ENCODE measurements around the gene GMDS. TPM values are rescaled to one million over a fixed set of nuclear protein-coding genes. Genes with fewer than 3 reads are reported as not detected.

Gene GMDS
- total and polyA plus RNA-seq, 5 donors: 8.1 to 13.5 (median 12.6) TPM

- 55% methylated on average over 60 of the region's 60 CpGs for WGBS
Measured at GRCh38 chr6:1601158-1602048, 644.0 kb downstream of the GMDS start.

GRCh38 chr6:1600764-1601157 is 644.6 kb downstream of the GMDS start:
- no peak for ATAC-seq
- no peaks in the 10 kb centered on the region for H3K4me1 ChIP-seq (ENCODE audit: control insufficient read depth, insufficient read depth, low read length)
- no peak overlapping the region for H3K4me3 ChIP-seq (ENCODE audit: low read length)
- WGBS: 80% methylated on average over 15 of the region's 15 CpGs
- no peaks in the 10 kb centered on the region for H3K9me3 ChIP-seq (ENCODE audit: control insufficient read depth, low read length)
- intact Hi-C loops (cut with DNase I): loop anchor here (5.0 to 10.0 kb wide), 13 partner anchors 502 to 1144 kb away; no protein-coding TSS in a partner anchor
- DNase-seq: no peak
- no peak overlapping the region for H3K27ac ChIP-seq (ENCODE audit: low read length)
- H3K27me3 ChIP-seq (ENCODE audit: control insufficient read depth, insufficient read depth): no peaks in the 10 kb centered on the region

More at GRCh38 chr6:1601158-1602048, 644.0 kb downstream of the GMDS start:
- no peak overlapping the region for H3K27ac ChIP-seq (ENCODE audit: low read length)
- intact Hi-C loops (cut with DNase I): loop anchor here (5.0 to 10.0 kb wide), 13 partner anchors 501 to 1143 kb away; no protein-coding TSS in a partner anchor
- no peaks in the 10 kb centered on the region for H3K27me3 ChIP-seq (ENCODE audit: control insufficient read depth, insufficient read depth)
- no peaks in the 10 kb centered on the region for H3K9me3 ChIP-seq (ENCODE audit: control insufficient read depth, low read length)
- no peak overlapping the region for H3K4me3 ChIP-seq (ENCODE audit: low read length)
- H3K4me1 ChIP-seq (ENCODE audit: control insufficient read depth, insufficient read depth, low read length): no peaks in the 10 kb centered on the region
- ATAC-seq (peak in 1 of 2 donors; percentile 11), DNase-seq (peak in 1 of 3 donors; percentile 56)

- Histone ChIP-seq H3K4me3 (ENCODE audit: low read length) (no peak overlapping the region), H3K4me1 (ENCODE audit: control insufficient read depth, insufficient read depth, low read length) (no peaks in the 10 kb centered on the region), H3K27me3 (ENCODE audit: control insufficient read depth, insufficient read depth) (no peaks in the 10 kb centered on the region), H3K27ac (ENCODE audit: low read length) (no peak overlapping the region), H3K9me3 (ENCODE audit: control insufficient read depth, low read length) (no peaks in the 10 kb centered on the region)
- no peak for ATAC-seq
- no peak for DNase-seq
- 82% methylated on average over 3 of the region's 3 CpGs for WGBS
- intact Hi-C loops (cut with DNase I): loop anchor here (5.0 to 10.0 kb wide), 13 partner anchors 502 to 1145 kb away; no protein-coding TSS in a partner anchor
Measured at GRCh38 chr6:1600063-1600763, 645.2 kb downstream of the GMDS start.

- no peaks in the 10 kb centered on the region for H3K27me3 ChIP-seq (ENCODE audit: control insufficient read depth, insufficient read depth)
- 94% methylated on average over 10 of the region's 10 CpGs for WGBS
- H3K4me3 ChIP-seq (ENCODE audit: low read length): no peak overlapping the region
- H3K27ac ChIP-seq (ENCODE audit: low read length): no peak overlapping the region
- H3K4me1 ChIP-seq (ENCODE audit: control insufficient read depth, insufficient read depth, low read length): no peaks in the 10 kb centered on the region
- no peaks in the 10 kb centered on the region for H3K9me3 ChIP-seq (ENCODE audit: control insufficient read depth, low read length)
- ATAC-seq: no peak
- no peak for DNase-seq
- intact Hi-C loops (cut with DNase I): loop anchor here in 3 of 4 donors (5.0 kb wide), 4 partner anchors 598 to 1143 kb away; no protein-coding TSS in a partner anchor
Measured at GRCh38 chr6:1599469-1599868, 645.9 kb downstream of the GMDS start.

GRCh38 chr6:1598886-1599285 is 646.5 kb downstream of the GMDS start:
- intact Hi-C loops (cut with DNase I): loop anchor here in 3 of 4 donors (5.0 kb wide), 4 partner anchors 598 to 1143 kb away; no protein-coding TSS in a partner anchor
- Histone ChIP-seq H3K4me3 (ENCODE audit: low read length) (no peak overlapping the region), H3K4me1 (ENCODE audit: control insufficient read depth, insufficient read depth, low read length) (no peaks in the 10 kb centered on the region), H3K27ac (ENCODE audit: low read length) (no peak overlapping the region), H3K27me3 (ENCODE audit: control insufficient read depth, insufficient read depth) (no peaks in the 10 kb centered on the region), H3K9me3 (ENCODE audit: control insufficient read depth, low read length) (no peaks in the 10 kb centered on the region)
- 94% methylated on average over 24 of the region's 24 CpGs for WGBS
- DNase-seq (no peak), ATAC-seq (no peak)

GRCh38 chr6:1598433-1598832 is 647.0 kb downstream of the GMDS start:
- no peak for ATAC-seq
- Histone ChIP-seq H3K27ac (ENCODE audit: low read length) (no peak overlapping the region), H3K4me3 (ENCODE audit: low read length) (no peak overlapping the region), H3K4me1 (ENCODE audit: control insufficient read depth, insufficient read depth, low read length) (no peaks in the 10 kb centered on the region), H3K9me3 (ENCODE audit: control insufficient read depth, low read length) (no peaks in the 10 kb centered on the region), H3K27me3 (ENCODE audit: control insufficient read depth, insufficient read depth) (no peaks in the 10 kb centered on the region)
- 91% methylated on average over 10 of the region's 10 CpGs for WGBS
- no peak for DNase-seq
- intact Hi-C loops (cut with DNase I): loop anchor here in 3 of 4 donors (5.0 kb wide), 4 partner anchors 599 to 1144 kb away; no protein-coding TSS in a partner anchor

GRCh38 chr6:1597924-1598323 is 647.5 kb downstream of the GMDS start:
- no peak for ATAC-seq
- H3K27me3 ChIP-seq (ENCODE audit: control insufficient read depth, insufficient read depth): no peaks in the 10 kb centered on the region

GRCh38 chr6:1597121-1597744 is 648.2 kb downstream of the GMDS start:
- H3K4me3 ChIP-seq (ENCODE audit: low read length): no peak overlapping the region
- intact Hi-C loops (cut with DNase I): loop anchor here in 3 of 4 donors (5.0 kb wide), 4 partner anchors 600 to 1145 kb away; no protein-coding TSS in a partner anchor
- no peaks in the 10 kb centered on the region for H3K27me3 ChIP-seq (ENCODE audit: control insufficient read depth, insufficient read depth)
- WGBS: 59% methylated on average over 8 of the region's 8 CpGs
- no peaks in the 10 kb centered on the region for H3K4me1 ChIP-seq (ENCODE audit: control insufficient read depth, insufficient read depth, low read length)
- H3K9me3 ChIP-seq (ENCODE audit: control insufficient read depth, low read length): no peaks in the 10 kb centered on the region
- no peak overlapping the region for H3K27ac ChIP-seq (ENCODE audit: low read length)
- no peak for ATAC-seq
- DNase-seq: no peak

More at GRCh38 chr6:1597924-1598323, 647.5 kb downstream of the GMDS start:
- Histone ChIP-seq H3K27ac (ENCODE audit: low read length) (no peak overlapping the region), H3K9me3 (ENCODE audit: control insufficient read depth, low read length) (no peaks in the 10 kb centered on the region), H3K4me3 (ENCODE audit: low read length) (no peak overlapping the region), H3K4me1 (ENCODE audit: control insufficient read depth, insufficient read depth, low read length) (no peaks in the 10 kb centered on the region)
- no peak for DNase-seq
- 91% methylated on average over 5 of the region's 5 CpGs for WGBS
- intact Hi-C loops (cut with DNase I): loop anchor here in 3 of 4 donors (5.0 kb wide), 4 partner anchors 599 to 1144 kb away; no protein-coding TSS in a partner anchor

- Histone ChIP-seq H3K9me3 (ENCODE audit: control insufficient read depth, low read length) (no peaks in the 10 kb centered on the region), H3K27ac (ENCODE audit: low read length) (no peak overlapping the region), H3K4me3 (ENCODE audit: low read length) (no peak overlapping the region), H3K4me1 (ENCODE audit: control insufficient read depth, insufficient read depth, low read length) (no peaks in the 10 kb centered on the region), H3K27me3 (ENCODE audit: control insufficient read depth, insufficient read depth) (no peaks in the 10 kb centered on the region)
- WGBS: 7% methylated on average over 25 of the region's 25 CpGs
- DNase-seq: peak in 2 of 3 donors; percentile 77 to 79
- intact Hi-C loops (cut with DNase I): loop anchor here in 3 of 4 donors (5.0 kb wide), 4 partner anchors 601 to 1146 kb away; no protein-coding TSS in a partner anchor
- peak; percentile 80 to 84 for ATAC-seq
Measured at GRCh38 chr6:1596088-1596852, 649.1 kb downstream of the GMDS start.
